Stimulated activated CD8-positive, alpha-beta memory T cell treated with anti-CD3 and anti-CD28 coated beads, Interleukin-12 subunit alpha, Interleukin-12 subunit beta, amount 100 ng/mL, for 4 hours (primary cell): ENCODE measurements around the gene MMD.
"Not testable (repeated sequence)": the region's sequence is repeated elsewhere in the genome, so short reads cannot be mapped to it uniquely, and the experiment has no call there.

Source experiments
- DNase-seq: peaks from one replicate; pipeline ENCODE4 v3.0.0-alpha.2; 2020; ENCODE audit warnings: low read depth

MMD gene

GRCh38 chr17:55420067-55420775 is 1.4 kb downstream of the MMD start:
- DNase-seq = no peak

DNA sequence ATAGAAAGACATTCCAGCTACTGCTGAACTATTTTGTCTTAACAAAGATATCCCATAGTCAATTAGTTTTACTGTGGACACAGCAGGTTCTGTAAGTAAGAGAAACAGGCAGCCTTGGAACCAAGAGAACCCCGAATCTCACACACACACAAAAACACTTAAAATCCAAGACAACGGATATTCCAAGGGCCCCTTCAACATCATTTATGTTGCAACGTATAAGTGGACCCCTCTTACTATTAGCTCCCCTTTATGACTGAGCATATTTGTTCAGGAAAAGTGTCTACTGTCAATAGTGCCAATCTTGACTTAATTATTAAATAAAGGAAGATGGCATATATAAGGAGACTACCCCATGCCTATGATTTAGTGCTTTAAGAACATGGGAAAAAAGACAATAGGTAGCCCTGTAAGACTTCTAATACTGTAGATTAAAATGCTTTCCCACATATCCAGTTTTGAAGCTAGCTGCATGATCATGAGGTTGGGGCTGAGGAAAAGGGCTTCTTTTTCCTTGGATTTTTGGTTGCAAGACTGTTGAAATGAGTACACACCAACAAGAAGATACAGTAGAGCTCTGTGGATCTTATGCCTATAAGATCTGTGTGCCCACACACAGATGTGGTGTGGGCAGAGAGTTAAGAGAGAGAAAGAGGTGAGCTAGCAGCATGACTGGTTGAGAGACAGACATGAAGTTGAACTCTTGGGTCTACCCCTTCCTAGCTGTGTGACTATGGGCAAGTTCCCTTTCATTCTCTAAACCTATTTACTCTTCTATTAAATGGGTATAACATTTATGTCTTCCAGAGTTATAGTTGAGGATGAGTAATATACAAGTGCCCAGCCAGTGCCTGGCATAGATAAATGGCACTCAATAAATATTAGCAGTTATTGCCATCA is 3.0 kb downstream of the MMD start:
- no peak for DNase-seq

DNA sequence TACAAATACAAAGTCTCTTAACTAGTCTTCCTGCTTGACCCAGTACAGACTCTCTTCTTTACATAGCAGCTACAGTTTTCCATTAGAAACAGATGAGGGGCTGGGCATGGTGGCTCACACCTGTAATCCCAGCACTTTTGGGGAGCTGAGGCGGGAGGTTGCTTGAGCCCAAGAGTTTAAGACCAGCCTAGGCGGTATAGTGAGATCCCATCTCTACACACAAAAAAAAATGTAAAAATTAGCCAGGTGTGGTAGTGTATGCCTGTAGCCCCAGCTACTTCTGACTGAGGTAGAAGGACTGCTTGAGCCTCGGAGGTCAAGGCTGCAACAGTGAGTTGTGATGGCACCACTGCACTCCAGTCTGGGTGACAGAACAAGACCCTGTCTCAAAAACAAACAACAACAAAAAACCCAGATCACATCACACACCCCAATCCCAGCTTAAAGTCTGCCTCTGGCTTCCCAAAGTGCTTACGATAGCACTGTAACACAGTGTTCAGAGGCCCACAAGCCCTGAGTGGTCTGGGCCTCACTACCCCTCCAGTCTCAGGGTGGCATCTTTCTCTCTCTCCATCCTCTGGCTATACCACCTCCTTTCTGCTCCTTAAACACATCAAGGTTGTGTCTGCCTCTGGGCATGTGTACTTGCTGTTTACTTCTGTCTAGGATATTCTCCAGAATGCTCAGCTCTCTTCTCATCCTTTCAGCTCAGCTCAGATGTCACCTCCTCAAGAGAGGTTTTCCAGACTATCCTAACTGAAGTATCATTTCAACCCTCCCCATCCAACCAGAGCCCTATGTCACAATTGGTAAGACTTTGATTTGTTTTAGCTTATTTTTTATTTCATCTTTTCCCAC is 4.0 kb downstream of the MMD start:
- no peak for DNase-seq

DNA sequence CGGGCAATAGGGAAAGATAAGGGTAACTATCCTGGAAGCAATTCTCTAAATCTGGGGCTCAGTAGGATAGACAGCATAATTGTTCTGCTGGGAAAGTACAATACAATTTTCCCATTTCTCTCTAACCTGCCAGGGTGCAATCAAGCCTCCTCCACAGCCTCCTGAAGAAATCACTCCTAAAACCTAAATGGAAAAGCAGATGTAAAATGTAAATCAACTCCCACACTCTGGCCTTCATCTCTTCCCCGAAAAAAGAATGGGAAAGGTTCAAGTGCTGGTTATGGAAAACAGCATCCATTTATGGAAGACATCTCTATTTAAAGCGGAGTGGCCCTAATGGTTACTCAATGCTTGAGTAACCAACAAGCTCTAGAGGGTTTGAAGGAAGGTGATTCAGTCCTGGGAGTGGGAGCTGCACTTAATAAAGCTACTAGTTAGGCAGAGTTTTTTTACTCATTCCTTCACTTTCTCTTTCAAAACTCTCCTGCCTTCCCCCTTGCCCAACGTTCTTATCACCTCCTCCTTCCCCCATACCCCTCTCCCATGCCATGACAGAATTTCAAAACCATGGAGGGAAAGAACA is 5.1 kb downstream of the MMD start:
- no peak for DNase-seq

DNA sequence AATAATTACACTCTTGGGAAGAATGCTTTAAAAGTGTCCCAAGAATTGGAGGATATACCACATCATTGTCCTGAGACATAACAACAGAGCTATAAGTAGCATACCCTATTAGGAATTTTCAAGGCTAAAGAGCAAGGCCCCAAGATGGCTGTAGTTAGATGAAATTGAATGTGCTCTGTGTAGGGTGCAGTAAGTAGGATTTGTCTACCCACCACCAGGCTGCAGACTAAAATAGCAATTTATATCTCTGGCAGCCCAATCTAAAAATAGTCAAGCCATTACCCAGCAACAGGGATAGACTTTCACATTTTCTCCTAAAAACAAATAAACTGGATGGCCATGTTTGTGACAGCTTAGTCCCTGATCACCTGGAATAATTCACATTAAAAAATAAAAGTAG is 5.6 kb downstream of the MMD start:
- no peak for DNase-seq

GRCh38 chr17:55414983-55415382 is 6.7 kb downstream of the MMD start:
- DNase-seq = no peak

- DNase-seq = no peak
Measured at GRCh38 chr17:55413825-55414489, 7.7 kb downstream of the MMD start.

- DNase-seq = no peak
Measured at GRCh38 chr17:55411463-55411855, 10.2 kb downstream of the MMD start.

DNA sequence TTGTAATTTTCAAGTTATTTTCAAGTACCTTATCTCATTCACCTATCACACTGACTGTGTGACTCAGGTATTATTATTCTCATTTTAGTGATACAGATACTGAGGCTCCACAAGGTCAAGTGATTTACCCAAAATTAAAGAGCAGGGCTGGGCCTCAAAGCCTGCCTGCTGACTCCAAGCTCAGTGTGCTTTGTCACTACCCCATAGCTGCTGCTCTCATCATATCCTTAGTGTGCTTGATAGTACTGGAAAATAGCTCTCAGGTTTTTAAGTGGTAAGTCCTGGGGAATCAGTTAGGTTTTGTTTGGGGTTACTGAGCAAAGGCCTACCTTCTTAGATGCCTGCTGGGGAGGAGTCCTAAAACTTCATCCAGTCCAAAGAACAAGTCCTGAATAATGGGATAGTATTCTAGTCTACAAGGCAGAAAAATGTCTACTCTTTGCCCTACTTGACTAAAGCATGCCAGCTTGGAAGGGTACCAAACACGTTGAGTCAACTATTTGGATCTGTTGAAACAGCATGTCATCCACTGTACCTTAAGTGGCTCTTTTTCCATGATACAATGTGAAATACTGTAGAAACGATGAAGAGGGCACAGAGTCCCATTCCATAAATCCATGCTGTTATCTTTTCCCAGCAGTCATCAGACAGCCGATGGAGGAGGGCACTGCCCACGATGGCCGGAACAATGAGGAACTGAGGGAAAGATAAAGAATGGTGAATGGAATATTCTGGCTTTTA is 10.7 kb downstream of the MMD start:
- DNase-seq = no peak

GRCh38 chr17:55409030-55409800 is 12.4 kb downstream of the MMD start:
- no peak for DNase-seq

GRCh38 chr17:55407641-55408566 is 13.7 kb downstream of the MMD start:
- no peak for DNase-seq

DNA sequence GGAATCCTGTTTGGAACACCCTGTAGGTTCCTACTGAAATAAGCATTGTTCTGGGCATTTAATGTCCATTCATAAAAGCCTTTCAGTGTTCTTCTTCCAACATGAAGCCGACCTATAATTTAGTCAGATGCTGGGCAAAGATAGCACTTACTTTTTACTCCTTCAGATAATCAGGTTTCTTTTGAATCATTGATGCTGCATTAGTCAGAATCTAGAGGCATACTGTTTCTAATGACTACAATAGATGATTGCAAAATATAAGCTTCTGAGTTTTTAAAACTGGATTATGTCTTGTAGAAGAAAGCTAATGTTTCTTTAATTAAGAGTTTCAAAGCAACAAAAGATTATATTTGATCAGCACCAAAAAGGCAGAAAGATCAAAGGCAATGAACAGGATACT is 16.0 kb downstream of the MMD start:
- DNase-seq = no peak

- not testable (repeated sequence) for DNase-seq
Measured at GRCh38 chr17:55404197-55404596, 17.4 kb downstream of the MMD start.

DNA sequence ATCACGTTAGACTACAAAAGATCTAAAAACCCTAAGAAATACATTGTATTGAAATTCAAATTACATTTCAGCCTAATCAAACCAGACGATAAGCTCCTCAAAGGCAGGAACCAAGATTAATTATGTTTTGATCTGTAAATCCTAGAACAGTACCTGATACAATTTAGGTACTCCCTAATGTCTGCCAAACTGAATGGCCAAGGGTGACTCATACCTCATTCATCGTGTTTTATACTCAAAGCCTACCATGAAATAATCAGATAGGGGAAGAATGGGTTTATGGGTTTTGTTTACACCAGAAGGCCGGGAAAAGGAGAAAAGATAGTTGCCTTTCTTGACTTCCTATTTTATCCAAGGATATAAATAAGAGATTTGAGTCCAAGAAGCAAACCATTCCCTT is 19.3 kb downstream of the MMD start:
- DNase-seq = no peak

- DNase-seq = no peak
Measured at GRCh38 chr17:55398689-55399088, 22.9 kb downstream of the MMD start.

GRCh38 chr17:55395803-55396505 is 25.7 kb downstream of the MMD start:
- no peak for DNase-seq

DNA sequence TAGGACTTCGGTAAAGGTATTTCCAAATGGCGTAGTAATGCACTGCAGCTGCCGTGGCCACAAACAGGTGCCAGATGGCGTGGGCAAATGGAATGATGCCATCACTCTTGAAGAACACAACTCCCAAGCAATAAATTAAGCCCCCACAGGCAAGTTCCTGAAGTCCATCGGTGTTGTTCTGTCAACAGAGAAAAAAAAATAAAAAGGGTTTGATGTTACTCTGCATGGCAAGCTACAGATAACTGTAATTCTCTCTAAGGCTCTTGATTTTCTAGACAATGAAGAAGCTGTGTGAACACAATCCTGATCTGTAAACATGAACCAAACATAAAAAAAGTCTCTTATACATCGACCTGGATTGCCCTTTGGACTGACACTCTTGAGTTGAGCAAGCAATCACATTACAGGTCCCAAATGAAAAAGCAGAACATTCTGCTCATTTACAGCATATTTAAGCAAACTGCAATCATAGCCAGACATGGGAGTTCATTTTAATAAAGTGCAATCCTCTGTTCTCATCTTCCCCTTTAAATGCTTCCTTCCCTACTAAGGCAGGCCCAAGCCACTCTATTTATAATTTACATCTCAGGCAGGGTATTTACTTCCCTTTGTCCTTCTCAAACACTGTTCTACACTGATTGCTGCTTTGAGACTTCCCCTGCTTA is 27.1 kb downstream of the MMD start:
- DNase-seq = no peak
